Pulmonary artery endothelial cell (primary cell): ENCODE results near the gene CENPB. TPM values are rescaled to one million over a fixed set of nuclear protein-coding genes. Genes with fewer than 3 reads are reported as not detected.

ENCODE experiments used
- DNase-seq: peaks from one replicate; pipeline ENCODE4 v3.0.0-alpha.2; 2011; ENCODE audit warnings: low read depth, low spot score
- total RNA-seq: library from RNA; depleted of rRNA; stranded (reverse); fragments of >200 nt; gene quantifications from 2 replicates; pipeline ENCODE4 v1.2.3, GENCODE V29; 2014

Gene CENPB
- total RNA-seq, 1 donor from 2014 or later, result 99.0 TPM

- no peak for DNase-seq
These were observed 36.6 kb downstream of the CENPB start for GRCh38 chr20:3749689-3750531.

- DNase-seq, result no peak
These were observed 37.4 kb downstream of the CENPB start for GRCh38 chr20:3749087-3749688.

DNA sequence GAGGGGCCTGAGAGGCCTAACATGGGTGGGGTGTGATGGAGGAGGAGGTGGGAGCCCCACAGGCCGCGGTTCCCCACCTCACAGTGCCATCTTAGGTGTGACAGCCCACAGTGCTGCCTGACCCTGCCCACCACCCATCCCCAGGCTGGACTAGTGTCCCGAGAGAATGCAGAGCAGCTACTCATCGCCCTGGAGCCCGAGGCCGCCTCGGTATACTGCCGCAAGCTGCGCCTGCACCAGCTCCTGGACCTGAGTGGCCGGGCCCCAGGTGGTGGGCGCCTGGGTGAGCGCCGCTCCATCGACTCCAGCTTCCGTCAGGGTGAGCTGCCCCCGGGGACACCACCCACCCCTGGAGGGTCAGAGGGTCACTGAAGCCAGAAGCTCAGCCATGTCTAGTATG lies 38.5 kb downstream of the CENPB start:
- DNase-seq, result no peak

DNA sequence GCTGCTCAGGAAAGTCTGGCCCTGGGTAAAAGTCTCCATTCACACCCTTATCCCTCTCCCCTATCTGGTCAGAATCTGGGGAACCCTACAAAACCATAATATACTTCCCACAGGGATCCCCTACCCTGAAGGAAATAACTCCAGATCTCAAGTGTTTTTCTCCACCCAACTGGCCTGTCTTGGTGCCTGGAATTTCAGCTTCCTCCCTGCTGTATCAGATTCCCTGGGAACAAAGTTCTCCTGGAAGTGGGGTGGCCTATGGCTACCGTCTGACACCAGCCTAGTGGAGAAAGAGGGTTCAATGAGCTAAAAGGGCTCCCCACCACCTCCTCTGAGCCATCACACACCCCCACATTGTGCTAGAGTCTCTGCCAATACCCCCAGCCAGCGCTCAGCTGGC lies 39.1 kb downstream of the CENPB start:
- DNase-seq, result no peak

DNA sequence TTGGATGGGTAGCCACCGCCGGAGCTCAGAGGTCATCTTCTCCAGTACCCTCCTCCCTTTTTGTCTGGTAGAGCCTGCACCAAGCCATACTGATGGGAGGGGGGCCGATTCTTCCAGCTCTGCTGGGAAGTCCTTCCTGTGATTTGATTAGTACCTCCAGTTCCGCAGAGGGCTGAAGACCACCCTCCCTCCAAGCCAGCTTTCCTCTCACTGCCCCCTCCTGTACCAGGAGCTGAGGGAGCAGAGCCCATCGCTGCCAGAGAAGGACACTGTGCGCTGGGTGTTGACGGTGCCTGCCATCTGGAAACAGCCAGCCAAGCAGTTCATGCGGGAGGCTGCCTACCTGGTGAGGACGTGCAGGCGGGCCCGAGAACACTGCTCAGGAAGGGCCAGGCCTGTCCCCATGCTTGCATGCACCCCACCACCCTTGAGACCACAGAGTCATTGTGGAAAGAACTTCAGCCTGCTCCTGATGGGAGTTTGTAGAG lies 40.8 kb downstream of the CENPB start:
- no peak for DNase-seq

DNA sequence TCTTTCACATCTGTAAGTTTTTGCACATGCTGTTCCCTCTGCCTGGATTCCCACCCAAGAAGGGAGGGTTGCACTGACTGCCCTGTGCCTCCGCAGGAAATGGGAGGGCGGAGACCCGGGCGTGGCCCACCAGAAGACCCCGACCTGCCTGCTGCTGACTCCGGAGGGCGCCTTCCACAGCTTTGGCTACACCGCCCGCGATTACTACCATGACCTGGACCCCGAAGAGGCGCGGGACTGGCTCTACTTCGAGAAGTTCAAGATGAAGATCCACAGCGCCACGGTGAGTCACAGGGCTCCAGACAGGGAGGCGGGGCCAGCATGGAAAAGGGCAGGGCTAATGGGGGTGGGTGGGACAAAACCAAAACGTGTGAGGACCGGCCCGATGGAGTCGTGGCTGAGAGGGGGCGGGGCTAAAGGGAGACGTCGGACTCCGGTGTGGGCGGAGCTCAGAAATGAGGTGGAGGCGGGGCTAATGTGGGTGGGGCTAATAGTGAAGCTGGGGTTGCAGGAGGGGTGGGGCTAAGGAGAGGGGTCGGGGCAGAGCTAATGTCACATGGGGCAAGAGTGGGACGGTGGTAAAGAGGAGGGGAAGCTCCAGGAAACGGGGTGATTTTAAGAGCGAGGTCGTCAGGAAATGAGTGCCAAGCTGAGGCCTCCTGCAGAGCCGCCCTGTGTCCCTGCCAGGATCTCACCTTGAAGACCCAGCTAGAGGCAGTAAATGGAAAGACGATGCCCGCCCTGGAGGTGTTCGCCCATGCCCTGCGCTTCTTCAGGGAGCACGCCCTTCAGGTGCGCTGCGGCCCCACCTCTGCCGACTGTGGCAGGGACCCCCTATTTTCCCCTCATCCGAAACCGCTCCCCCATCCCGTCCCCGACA lies 41.5 kb downstream of the CENPB start:
- DNase-seq, result no peak

- no peak for DNase-seq
These were observed 42.5 kb downstream of the CENPB start for GRCh38 chr20:3744037-3744436.

- no peak for DNase-seq
These were observed 43.3 kb downstream of the CENPB start for GRCh38 chr20:3743251-3743650.

GRCh38 chr20:3741836-3742458 lies 44.6 kb downstream of the CENPB start:
- no peak for DNase-seq

DNA sequence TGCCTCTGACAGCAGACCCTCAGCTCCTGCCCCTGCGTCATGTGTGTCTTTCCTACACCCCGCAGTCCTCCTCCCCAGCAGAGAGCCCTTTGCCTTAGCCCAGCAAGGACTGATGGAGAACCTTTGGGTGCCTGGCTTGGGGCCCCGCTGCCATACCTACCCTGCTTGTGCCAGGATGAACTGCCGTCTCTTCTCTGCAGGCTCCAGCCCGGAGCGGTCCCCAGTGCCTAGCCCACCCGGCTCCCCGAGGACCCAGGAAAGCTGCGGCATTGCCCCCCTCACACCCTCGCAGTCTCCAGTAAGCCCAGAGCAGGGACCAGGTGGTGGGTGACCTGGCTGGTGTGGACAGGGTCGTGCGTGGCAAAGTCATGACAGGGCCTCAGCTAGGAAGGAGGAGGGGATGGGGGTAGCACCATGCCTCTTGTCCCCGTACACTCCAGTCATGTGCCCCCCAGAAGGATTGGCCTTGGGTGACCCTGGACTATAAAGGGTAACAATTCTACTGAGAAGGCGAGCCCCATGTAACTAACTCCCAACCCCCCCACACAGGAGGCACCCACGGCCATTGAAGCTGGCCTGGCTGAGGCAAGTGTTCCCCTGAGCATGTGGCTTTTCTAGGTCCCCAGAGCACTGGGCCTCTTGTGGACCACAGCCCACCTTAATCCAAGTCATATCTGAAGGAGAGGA lies 45.8 kb downstream of the CENPB start:
- DNase-seq, result no peak

- DNase-seq, result no peak
These were observed 46.6 kb downstream of the CENPB start for GRCh38 chr20:3739926-3740451.

DNA sequence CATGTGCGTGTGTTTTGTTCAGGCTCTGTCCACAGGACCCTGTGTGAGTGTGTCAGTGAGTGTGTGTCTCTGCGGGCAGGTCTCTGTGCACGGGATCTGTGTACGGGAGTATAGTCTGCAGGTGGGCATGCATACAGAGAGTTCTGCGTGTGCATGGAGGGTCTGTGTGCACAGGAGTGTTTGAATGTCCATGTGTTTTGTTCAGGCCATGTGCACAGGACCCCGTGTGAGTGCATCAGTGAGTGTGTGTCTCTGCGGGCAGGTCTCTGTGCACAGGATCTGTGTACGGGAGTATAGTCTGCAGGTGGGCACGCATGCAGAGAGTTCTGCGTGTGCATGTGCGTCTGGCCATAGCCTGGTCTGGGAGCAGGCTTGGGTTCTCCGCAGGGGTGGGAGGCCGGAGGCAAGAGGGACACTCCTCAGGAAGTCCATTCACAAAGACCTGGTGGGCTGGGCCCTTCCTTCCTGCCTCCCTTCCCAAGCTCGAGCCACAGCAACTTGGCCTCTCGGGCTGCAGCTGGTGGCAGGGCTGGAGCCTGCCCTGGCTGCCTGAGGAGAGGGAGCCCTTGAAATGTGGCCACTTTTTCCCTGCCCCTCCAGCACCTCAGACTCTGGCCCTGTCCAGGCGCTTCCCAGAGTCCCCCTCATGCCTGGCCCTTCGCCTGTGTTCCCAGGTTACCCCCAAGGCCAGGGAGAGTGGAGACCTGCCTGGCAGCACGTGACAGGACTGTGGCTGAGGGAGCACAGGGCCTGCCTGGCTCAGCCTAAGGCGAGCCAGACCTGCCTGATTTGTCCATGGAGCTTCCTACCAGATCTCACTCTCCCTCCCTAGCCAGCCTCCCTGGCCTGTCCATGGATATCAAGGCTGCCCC lies 47.2 kb downstream of the CENPB start:
- no peak for DNase-seq

- no peak for DNase-seq
These were observed 48.2 kb downstream of the CENPB start for GRCh38 chr20:3738111-3739053.

GRCh38 chr20:3735768-3736167 lies 50.8 kb downstream of the CENPB start:
- DNase-seq, result no peak

DNA sequence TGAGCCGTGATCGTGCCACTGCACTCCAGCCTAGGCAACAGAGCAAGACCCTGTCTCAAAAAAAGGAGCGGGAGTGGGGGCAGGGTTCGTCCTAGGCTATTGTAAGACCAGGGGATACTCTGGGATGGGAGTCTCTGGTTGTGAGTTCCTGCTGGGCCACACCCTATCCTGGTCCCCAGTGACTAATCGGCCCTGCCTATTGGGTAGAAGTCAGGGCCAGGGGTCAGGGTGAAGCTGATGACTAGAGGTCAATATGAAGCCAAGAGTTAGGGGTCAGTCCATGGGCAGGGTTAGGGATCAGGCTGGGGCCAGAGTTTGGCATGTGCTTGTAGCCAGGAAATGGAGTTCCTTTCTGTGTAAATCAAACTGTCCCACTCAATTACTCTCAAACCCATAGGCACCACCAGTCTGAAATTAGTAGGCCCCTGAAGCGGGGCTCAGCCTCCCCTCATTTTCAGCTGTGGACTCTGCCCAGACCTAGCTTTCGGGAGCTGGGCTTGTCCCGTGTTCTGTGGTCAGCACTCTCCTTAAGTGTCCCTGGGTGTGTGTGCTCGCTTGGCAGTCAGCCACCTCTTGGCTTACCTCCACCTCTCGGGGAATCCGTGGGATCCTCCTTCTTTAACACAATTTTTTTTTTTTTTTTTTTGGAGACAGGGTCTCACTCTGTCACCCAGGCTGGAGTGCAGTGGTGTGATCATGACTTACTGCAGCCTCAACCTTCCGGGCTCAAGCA lies 52.3 kb downstream of the CENPB start:
- DNase-seq, result no peak
